Adrenal gland (tissue), 12 donors: Measurements from ENCODE around the gene NLRC3. TPM values are rescaled to one million over a fixed set of nuclear protein-coding genes. Genes with fewer than 3 reads are reported as not detected.

Experiments used
- DNase-seq, 7 donors: peaks; one replicate each; pipeline ENCODE4 v3.0.0-alpha.2; 2019 to 2020
- H3K27ac ChIP-seq, 5 donors: fragments of 200-600 bp; sonication (generic) in 4 of 5; 1 replicate in 3 of 5; 2 replicates in 2 of 5; pipeline versions ENCODE4 v1.5.1 to v1.8.0; 2016 to 2020; ENCODE audit warnings: mild to moderate bottlenecking in 1 of 5
- H3K27me3 ChIP-seq: fragments of 200-600 bp; 2 replicates; pipeline ENCODE4 v1.8.0; 2021
- H3K36me3 ChIP-seq, 2 donors: fragments of 200-600 bp; replicated peaks in 1 of 2; 1 replicate in 1 of 2; 2 replicates in 1 of 2; pipeline versions ENCODE4 v1.5.1 to v1.8.0; 2018 to 2022
- H3K4me1 ChIP-seq, 2 donors: fragments of 200-600 bp; replicated peaks in 1 of 2; 1 replicate in 1 of 2; 2 replicates in 1 of 2; pipeline versions ENCODE4 v1.5.1 to v1.8.0; 2018 to 2021
- H3K4me3 ChIP-seq, 4 donors: fragments of 200-600 bp; sonication (generic) in 3 of 4; one replicate each; pipeline ENCODE4 v1.5.1; 2016 to 2018
- H3K9me3 ChIP-seq, 3 donors: fragments of 200-600 bp; sonication (generic) in 1 of 3; replicated peaks in 1 of 3; 1 replicate in 2 of 3; 2 replicates in 1 of 3; pipeline versions ENCODE4 v1.5.1 to v1.8.0; 2016 to 2021
- CTCF ChIP-seq, 6 experiments: fragments of 450-650 bp in 4 of 6; fragments of 200-600 bp in 2 of 6; sonication (generic) in 1 of 6; IDR thresholded peaks; 1 replicate in 5 of 6; 2 replicates in 1 of 6; pipeline versions ENCODE4 v1.5.1 to v1.8.0; 2016 to 2021; ENCODE audit warnings: antibody characterized with exemption in 6 of 6, mild to moderate bottlenecking in 2 of 6, moderate library complexity in 1 of 6
- POLR2A ChIP-seq, 2 donors: fragments of 450-650 bp; IDR thresholded peaks; one replicate each; pipeline ENCODE4 v1.6.1; 2017; ENCODE audit warnings: antibody characterized with exemption in 2 of 2, mild to moderate bottlenecking in 2 of 2, moderate library complexity in 1 of 2
- WGBS, 4 donors: extraction: QIAGEN DNeasy Blood & Tissue Kit in 2 of 4; methylation state at CpG; one replicate each; pipeline versions ENCODE4 v1.1.5 to v1.1.7; 2013 to 2017; 5-methylcytosine and 5-hydroxymethylcytosine counted together
- intact Hi-C, 2 donors: fragments of 100-400 bp; cut with DNase I; formaldehyde crosslinking; loops; one replicate each; pipeline versions ENCODE4 v1.14.1 to v1.15.0; 2022 to 2023
- polyA plus RNA-seq, 3 donors: library from polyadenylated mRNA; stranded (reverse); fragments of 200-250 nt in 2 of 3; fragments of 350-450 nt in 1 of 3; fragmentation: Illumina TruSeq in 1 of 3; extraction: RNeasy Lipid Tissue Mini Kit (QIAGEN cat#74804) in 1 of 3; gene quantifications; one replicate each; pipeline ENCODE4 v1.2.3, GENCODE V29; 2013 to 2014
- total RNA-seq, 9 donors: library from RNA; depleted of rRNA in 4 of 9; stranded (reverse); fragments of >200 nt in 4 of 9; fragments of 120-200 nt in 1 of 9; fragmentation: NEBNext Ultra II Directional in 1 of 9; extraction: Animal tissue kit (Norgen Biotek cat#: 25700) in 1 of 9; gene quantifications; one replicate each; pipeline versions ENCODE4 v1.1.0 to v1.2.4, GENCODE V29; 2013 to 2023
- donor health status: healthy with polysubstance abuse.
- donor health status: Bipolar disorder and iron deficiency.
- donor health status: DM: yes; HTN: yes; CAD: no.
- donor health status: DM: no; HTN: no; CAD: no.
- donor health status: DM: no; HTN: no; CAD: no.
- donor health status: DM: yes; HTN: yes; CAD: no.

NLRC3 gene
- total and polyA plus RNA-seq, 12 donors: 0.29 to 2.5 (median 1.5) TPM

GRCh38 chr16:3587547-3588110 lies 10.4 kb upstream of the NLRC3 start:
- Histone ChIP-seq H3K9me3 (no peaks in the 10 kb centered on the region), H3K4me1 (no peaks in the 10 kb centered on the region), H3K36me3 (peaks cover 0 to 6% of the 10 kb centered on the region in 2 donors), H3K4me3 (no peak overlapping the region), H3K27me3 (no peaks in the 10 kb centered on the region), H3K27ac (no peak overlapping the region)
- no peak for TF ChIP-seq CTCF (IDR thresholded peaks at IDR 0.05)
- no peak for TF ChIP-seq POLR2A (IDR thresholded peaks at IDR 0.05)
- intact Hi-C loops: no loop called here
- DNase-seq: no peak
- 90 to 92% (median 90%) methylated on average over 5 to 15 of the region's 15 CpGs for WGBS, 4 donors

- DNase-seq: no peak
- 94 to 99% (median 96%) methylated on average over 4 to 8 of the region's 8 CpGs for WGBS, 4 donors
- Histone ChIP-seq H3K4me3 (no peak overlapping the region), H3K9me3 (no peaks in the 10 kb centered on the region), H3K4me1 (no peaks in the 10 kb centered on the region), H3K27ac (no peak overlapping the region), H3K27me3 (no peaks in the 10 kb centered on the region), H3K36me3 (no peaks in the 10 kb centered on the region)
- intact Hi-C loops: no loop called here
- TF ChIP-seq POLR2A (IDR thresholded peaks at IDR 0.05) (no peak), CTCF (IDR thresholded peaks at IDR 0.05) (no peak)
These were observed 7.2 kb upstream of the NLRC3 start for GRCh38 chr16:3584412-3584811.

GRCh38 chr16:3583303-3584038 lies 6.3 kb upstream of the NLRC3 start:
- intact Hi-C loops: no loop called here
- TF ChIP-seq POLR2A (IDR thresholded peaks at IDR 0.05) (no peak), CTCF (IDR thresholded peaks at IDR 0.05) (no peak)
- no peak for DNase-seq
- Histone ChIP-seq H3K4me3 (no peak overlapping the region), H3K27me3 (no peaks in the 10 kb centered on the region), H3K9me3 (no peaks in the 10 kb centered on the region), H3K27ac (no peak overlapping the region), H3K36me3 (no peaks in the 10 kb centered on the region), H3K4me1 (no peaks in the 10 kb centered on the region)
- 95 to 99% (median 97%) methylated on average over 14 to 16 of the region's 16 CpGs for WGBS, 4 donors

GRCh38 chr16:3582276-3583165 lies 5.3 kb upstream of the NLRC3 start:
- DNase-seq: no peak
- intact Hi-C loops: no loop called here
- Histone ChIP-seq H3K27me3 (no peaks in the 10 kb centered on the region), H3K36me3 (no peaks in the 10 kb centered on the region), H3K4me3 (no peak overlapping the region), H3K9me3 (no peaks in the 10 kb centered on the region), H3K27ac (no peak overlapping the region), H3K4me1 (no peaks in the 10 kb centered on the region)
- TF ChIP-seq POLR2A (IDR thresholded peaks at IDR 0.05) (no peak), CTCF (IDR thresholded peaks at IDR 0.05) (no peak)
- 93 to 96% (median 93%) methylated on average over 15 to 36 of the region's 36 CpGs for WGBS, 4 donors
